Measurements from ENCODE around the gene CAMKK1.
A peak's percentile ranks its signal among the peaks of the same experiment; 100 is the strongest.
"Not testable (repeated sequence)": the region's sequence is repeated elsewhere in the genome, so short reads cannot be mapped to it uniquely, and the experiment has no call there.

CAMKK1 gene

DNA sequence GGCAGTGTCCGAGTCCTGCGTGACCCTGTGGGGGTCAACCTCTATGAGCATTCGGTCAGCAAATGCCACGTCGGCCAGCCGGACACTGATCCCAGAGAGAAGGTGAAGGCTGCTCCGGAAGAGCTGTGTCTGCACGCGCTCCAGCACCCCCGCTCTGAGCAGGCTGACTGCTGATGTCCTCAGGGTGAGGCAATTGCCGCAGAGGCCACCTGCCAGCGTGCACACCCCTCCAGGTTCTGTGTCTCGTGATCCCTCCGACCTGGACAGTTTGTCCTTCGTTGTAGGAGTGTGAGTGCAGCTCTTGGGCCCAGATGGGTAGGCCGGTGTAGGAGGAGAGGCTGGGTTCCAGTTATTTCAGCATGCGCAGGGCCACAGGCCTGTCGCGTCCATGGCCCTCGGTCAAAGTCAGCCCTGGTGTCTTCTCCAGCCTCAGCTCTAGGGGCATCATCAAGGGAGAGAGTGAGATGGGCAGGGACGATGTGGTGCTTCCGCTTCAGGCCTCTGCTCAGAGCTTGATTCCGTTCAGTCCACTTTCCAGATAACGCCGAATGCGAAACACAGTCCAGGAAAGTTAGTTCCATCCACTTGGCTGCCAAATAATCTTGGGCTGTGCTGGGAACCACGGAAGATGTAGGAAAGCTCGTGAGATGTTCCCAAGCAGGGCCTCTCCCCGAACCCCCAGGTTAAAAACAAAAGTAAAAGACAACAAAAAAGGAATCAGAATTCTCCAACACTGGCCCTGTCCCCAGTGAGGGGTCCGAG is 31.7 kb downstream of the CAMKK1 start:
- Histone ChIP-seq H3K4me3 (ENCODE audit: low read length) (no peak overlapping the region), H3K36me3 (ENCODE audit: control insufficient read depth, insufficient read depth, low read length) (peaks cover 11% of the 10 kb centered on the region), H3K27me3 (ENCODE audit: control insufficient read depth, insufficient read depth, low read length) (no peaks in the 10 kb centered on the region), H3K4me1 (ENCODE audit: control insufficient read depth, insufficient read depth, low read length) (no peaks in the 10 kb centered on the region), H3K9ac (ENCODE audit: low read length) (no peak overlapping the region), H3K27ac (ENCODE audit: low read depth, low read length) (no peak overlapping the region)

GRCh38 chr17:3859940-3860339 is 32.9 kb downstream of the CAMKK1 start:
- H3K4me3 ChIP-seq (ENCODE audit: low read length), result no peak overlapping the region
- peaks cover 11% of the 10 kb centered on the region for H3K36me3 ChIP-seq (ENCODE audit: control insufficient read depth, insufficient read depth, low read length)
- H3K9ac ChIP-seq (ENCODE audit: low read length), result no peak overlapping the region
- no peak overlapping the region for H3K27ac ChIP-seq (ENCODE audit: low read depth, low read length)
- no peaks in the 10 kb centered on the region for H3K4me1 ChIP-seq (ENCODE audit: control insufficient read depth, insufficient read depth, low read length)
- no peaks in the 10 kb centered on the region for H3K27me3 ChIP-seq (ENCODE audit: control insufficient read depth, insufficient read depth, low read length)

- Histone ChIP-seq H3K4me3 (ENCODE audit: low read length) (no peak overlapping the region), H3K4me1 (ENCODE audit: control insufficient read depth, insufficient read depth, low read length) (no peaks in the 10 kb centered on the region), H3K27me3 (ENCODE audit: control insufficient read depth, insufficient read depth, low read length) (no peaks in the 10 kb centered on the region), H3K9ac (ENCODE audit: low read length) (no peak overlapping the region), H3K27ac (ENCODE audit: low read depth, low read length) (no peak overlapping the region), H3K36me3 (ENCODE audit: control insufficient read depth, insufficient read depth, low read length) (peaks cover 10% of the 10 kb centered on the region)
Measured at GRCh38 chr17:3857261-3858105, 35.4 kb downstream of the CAMKK1 start.

DNA sequence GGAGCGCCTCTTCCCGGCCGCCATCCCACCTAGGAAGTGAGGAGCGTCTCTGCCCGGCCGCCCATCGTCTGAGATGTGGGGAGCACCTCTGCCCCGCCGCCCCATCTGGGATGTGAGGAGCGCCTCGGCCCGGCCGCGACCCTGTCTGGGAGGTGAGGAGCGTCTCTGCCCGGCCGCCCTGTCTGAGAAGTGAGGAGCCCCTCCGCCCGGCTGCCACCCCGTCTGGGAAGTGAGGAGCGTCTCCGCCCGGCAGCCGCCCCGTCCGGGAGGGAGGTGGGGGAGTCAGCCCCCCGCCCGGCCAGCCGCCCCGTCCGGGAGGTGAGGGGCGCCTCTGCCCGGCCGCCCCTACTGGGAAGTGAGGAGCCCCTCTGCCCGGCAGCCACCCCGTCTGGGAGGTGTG is 38.6 kb downstream of the CAMKK1 start:
- not testable (repeated sequence) for H3K36me3 ChIP-seq (ENCODE audit: control insufficient read depth, insufficient read depth, low read length); H3K9ac ChIP-seq (ENCODE audit: low read length); H3K27ac ChIP-seq (ENCODE audit: low read depth, low read length); H3K4me3 ChIP-seq (ENCODE audit: low read length); H3K4me1 ChIP-seq (ENCODE audit: control insufficient read depth, insufficient read depth, low read length); H3K27me3 ChIP-seq (ENCODE audit: control insufficient read depth, insufficient read depth, low read length)

GRCh38 chr17:3852561-3852960 is 40.3 kb downstream of the CAMKK1 start:
- Histone ChIP-seq H3K9ac (ENCODE audit: low read length) (no peak overlapping the region), H3K4me1 (ENCODE audit: control insufficient read depth, insufficient read depth, low read length) (no peaks in the 10 kb centered on the region), H3K27me3 (ENCODE audit: control insufficient read depth, insufficient read depth, low read length) (no peaks in the 10 kb centered on the region), H3K27ac (ENCODE audit: low read depth, low read length) (no peak overlapping the region), H3K36me3 (ENCODE audit: control insufficient read depth, insufficient read depth, low read length) (no peaks in the 10 kb centered on the region), H3K4me3 (ENCODE audit: low read length) (no peak overlapping the region)

- Histone ChIP-seq H3K27me3 (ENCODE audit: control insufficient read depth, insufficient read depth, low read length) (no peaks in the 10 kb centered on the region), H3K9ac (ENCODE audit: low read length) (no peak overlapping the region), H3K4me3 (ENCODE audit: low read length) (no peak overlapping the region), H3K36me3 (ENCODE audit: control insufficient read depth, insufficient read depth, low read length) (no peaks in the 10 kb centered on the region), H3K27ac (ENCODE audit: low read depth, low read length) (no peak overlapping the region), H3K4me1 (ENCODE audit: control insufficient read depth, insufficient read depth, low read length) (no peaks in the 10 kb centered on the region)
Measured at GRCh38 chr17:3851461-3852100, 41.3 kb downstream of the CAMKK1 start.

- Histone ChIP-seq H3K4me1 (ENCODE audit: control insufficient read depth, insufficient read depth, low read length) (peaks cover 6% of the 10 kb centered on the region), H3K27me3 (ENCODE audit: control insufficient read depth, insufficient read depth, low read length) (no peaks in the 10 kb centered on the region), H3K36me3 (ENCODE audit: control insufficient read depth, insufficient read depth, low read length) (peaks cover 4% of the 10 kb centered on the region), H3K4me3 (ENCODE audit: low read length) (no peak overlapping the region), H3K27ac (ENCODE audit: low read depth, low read length) (no peak overlapping the region), H3K9ac (ENCODE audit: low read length) (no peak overlapping the region)
Measured at GRCh38 chr17:3848229-3848835, 44.5 kb downstream of the CAMKK1 start.

DNA sequence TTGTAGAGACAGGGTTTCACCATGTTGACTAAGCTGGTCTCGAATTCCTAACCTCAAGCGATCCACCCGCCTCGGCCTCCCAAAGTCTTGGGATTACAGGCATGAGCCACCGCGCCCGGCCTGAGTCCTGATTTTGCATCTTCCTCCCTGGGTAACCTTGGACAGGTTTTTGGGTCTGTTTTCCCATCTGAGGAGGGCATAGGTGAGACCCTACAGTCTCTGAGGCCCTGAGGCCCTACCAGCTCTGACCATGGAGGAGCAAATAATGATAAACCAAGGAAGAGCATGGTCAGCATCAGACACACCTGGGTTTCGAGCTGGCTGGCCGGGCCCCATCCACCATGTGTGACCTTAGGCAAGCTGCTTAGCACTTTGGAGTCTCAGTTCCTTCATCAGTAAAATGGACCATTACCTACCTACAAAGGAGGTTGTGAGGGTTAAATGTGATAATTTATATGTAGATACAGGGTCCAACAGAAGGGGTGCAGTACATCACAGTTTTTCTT is 45.6 kb downstream of the CAMKK1 start:
- peaks cover 6% of the 10 kb centered on the region for H3K4me1 ChIP-seq (ENCODE audit: control insufficient read depth, insufficient read depth, low read length)
- H3K4me3 ChIP-seq (ENCODE audit: low read length), result no peak overlapping the region
- H3K27me3 ChIP-seq (ENCODE audit: control insufficient read depth, insufficient read depth, low read length), result no peaks in the 10 kb centered on the region
- no peak overlapping the region for H3K27ac ChIP-seq (ENCODE audit: low read depth, low read length)
- H3K36me3 ChIP-seq (ENCODE audit: control insufficient read depth, insufficient read depth, low read length), result peaks cover 4% of the 10 kb centered on the region
- no peak overlapping the region for H3K9ac ChIP-seq (ENCODE audit: low read length)

- Histone ChIP-seq H3K27me3 (ENCODE audit: control insufficient read depth, insufficient read depth, low read length) (no peaks in the 10 kb centered on the region), H3K27ac (ENCODE audit: low read depth, low read length) (no peak overlapping the region), H3K4me3 (ENCODE audit: low read length) (peak overlapping the region; percentile 35), H3K4me1 (ENCODE audit: control insufficient read depth, insufficient read depth, low read length) (peaks cover 6% of the 10 kb centered on the region), H3K36me3 (ENCODE audit: control insufficient read depth, insufficient read depth, low read length) (peaks cover 7% of the 10 kb centered on the region), H3K9ac (ENCODE audit: low read length) (no peak overlapping the region)
Measured at GRCh38 chr17:3846437-3847164, 46.3 kb downstream of the CAMKK1 start.

DNA sequence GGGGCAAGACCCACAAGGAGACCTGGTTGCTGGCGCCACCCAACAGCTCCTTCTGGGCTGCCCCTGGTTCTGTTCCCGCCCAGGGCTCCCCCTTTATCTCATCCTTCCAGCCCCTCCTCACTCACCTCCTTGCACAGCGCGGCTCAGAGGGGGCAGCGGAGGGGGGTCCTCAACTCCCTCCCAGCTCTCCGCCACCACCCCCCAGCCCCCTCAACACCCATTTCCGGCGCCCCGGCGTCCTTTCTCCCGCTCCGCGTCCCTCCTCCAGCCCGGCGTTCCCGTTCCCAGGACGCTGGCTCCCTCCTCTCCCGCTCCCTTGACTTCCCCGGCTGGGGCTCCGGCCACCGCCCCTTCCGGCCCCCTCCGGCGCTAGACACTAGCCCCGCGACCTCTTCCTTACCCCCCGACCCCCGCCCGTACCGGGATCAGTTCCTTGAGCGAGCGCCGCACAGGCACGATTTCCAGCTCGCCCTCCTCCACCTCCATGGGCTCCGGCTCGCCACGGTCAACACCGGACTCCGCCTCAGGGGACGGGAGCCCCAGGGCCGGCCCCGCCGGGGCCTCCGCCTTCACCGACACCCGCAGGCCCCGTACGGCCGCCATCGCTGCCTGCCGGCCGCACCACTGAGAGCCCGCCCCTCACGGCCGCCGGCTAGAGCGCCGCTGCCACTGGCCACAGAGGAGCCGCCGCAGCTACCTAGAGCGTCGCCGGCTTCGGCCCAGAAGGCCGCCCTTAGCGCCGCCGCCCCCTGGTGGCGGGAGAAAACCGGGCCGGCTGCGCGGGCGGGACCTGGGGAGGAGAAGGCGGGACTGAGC is 47.0 kb downstream of the CAMKK1 start, which contains the start of gene NCBP3:
NCBP3 (minus strand) TSS at position 626 of the 816 bp plus-strand sequence; CDS start at position 603, 23 bp downstream.
- Histone ChIP-seq H3K9ac (ENCODE audit: low read length) (peak within 1 kb of the TSS; percentile 25), H3K4me3 (ENCODE audit: low read length) (peak within 1 kb of the TSS; percentile 87), H3K27ac (ENCODE audit: low read depth, low read length) (peak within 1 kb of the TSS; percentile 78), H3K4me1 (ENCODE audit: control insufficient read depth, insufficient read depth, low read length) (peaks cover 6% of the 10 kb centered on the region), H3K27me3 (ENCODE audit: control insufficient read depth, insufficient read depth, low read length) (no peaks in the 10 kb centered on the region), H3K36me3 (ENCODE audit: control insufficient read depth, insufficient read depth, low read length) (peaks cover 7% of the 10 kb centered on the region)

DNA sequence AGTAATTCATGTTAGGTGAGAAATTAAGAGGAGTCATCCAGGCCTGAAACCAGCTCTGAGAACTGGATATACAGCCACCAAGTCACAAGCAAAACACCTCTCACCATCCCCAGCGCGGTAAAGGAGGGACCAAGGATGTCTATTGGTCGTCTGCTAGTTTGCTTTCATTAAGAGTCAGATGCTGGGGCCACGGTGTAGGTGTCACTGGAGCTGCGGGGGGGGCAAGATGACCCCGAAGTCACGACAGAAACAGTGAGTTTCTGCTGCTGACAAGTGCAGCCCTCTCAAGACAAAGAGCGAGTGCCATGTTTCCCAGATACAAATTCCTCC is 47.6 kb downstream of the CAMKK1 start:
- H3K9ac ChIP-seq (ENCODE audit: low read length), result peak overlapping the region; percentile 25
- H3K4me3 ChIP-seq (ENCODE audit: low read length), result peak overlapping the region; percentile 87
- H3K27ac ChIP-seq (ENCODE audit: low read depth, low read length), result peak overlapping the region; percentile 78
- peaks cover 6% of the 10 kb centered on the region for H3K4me1 ChIP-seq (ENCODE audit: control insufficient read depth, insufficient read depth, low read length)
- H3K27me3 ChIP-seq (ENCODE audit: control insufficient read depth, insufficient read depth, low read length), result no peaks in the 10 kb centered on the region
- H3K36me3 ChIP-seq (ENCODE audit: control insufficient read depth, insufficient read depth, low read length), result peaks cover 7% of the 10 kb centered on the region

Measured in rectal smooth muscle tissue (tissue), 1 donor.